Subcutaneous adipose tissue (tissue), 4 donors: ENCODE results near the gene MFN2. TPM values are rescaled to one million over a fixed set of nuclear protein-coding genes. Genes with fewer than 3 reads are reported as not detected.

ENCODE experiments used
- CTCF ChIP-seq: fragments of 450-650 bp; IDR thresholded peaks from one replicate; pipeline ENCODE4 v1.5.1; 2016; ENCODE audit warnings: low read depth, mild to moderate bottlenecking, control low read depth, antibody characterized with exemption, moderate library complexity
- total RNA-seq, 4 donors: library from RNA; depleted of rRNA; stranded (reverse); fragments of >200 nt; gene quantifications; one replicate each; pipeline ENCODE4 v1.1.0, GENCODE V29; 2016

MFN2 gene
- total RNA-seq, 4 donors from 2014 or later, result 46.5 to 69.9 (median 48.8) TPM

- no peak for TF ChIP-seq CTCF
Observed at GRCh38 chr1:12037486-12038355, 57.5 kb downstream of the MFN2 start.

- no peak for TF ChIP-seq CTCF
Observed at GRCh38 chr1:12038356-12039163, 58.3 kb downstream of the MFN2 start.

GRCh38 chr1:12039164-12039525 is 58.9 kb downstream of the MFN2 start:
- no peak for TF ChIP-seq CTCF

- TF ChIP-seq CTCF, result no peak
Observed at GRCh38 chr1:12040457-12041051, 60.3 kb downstream of the MFN2 start.

- no peak for TF ChIP-seq CTCF
Observed at GRCh38 chr1:12046749-12047119, 66.5 kb downstream of the MFN2 start.

- TF ChIP-seq CTCF, result no peak
Observed at GRCh38 chr1:12047120-12047876, 67.1 kb downstream of the MFN2 start.
